HG03457 (cell line): ENCODE data around the gene CD46.
"Not testable (repeated sequence)": the region's sequence is repeated elsewhere in the genome, so short reads cannot be mapped to it uniquely, and the experiment has no call there.

Source experiments
- ATAC-seq: cut with Tn5 transposase; IDR thresholded peaks from one replicate; pipeline ENCODE4 v1.9.1; 2021; ENCODE audit warnings: moderate number of reproducible peaks; ENCODE audit not compliant: unreplicated experiment

CD46 gene

GRCh38 chr1:207750631-207751305, 1.1 kb upstream of the CD46 start:
- ATAC-seq = no peak

GRCh38 chr1:207751463-207751789, 428 bp upstream of the CD46 start:
- not testable (repeated sequence) for ATAC-seq

GRCh38 chr1:207752456-207752998, 673 bp downstream of the CD46 start:
- ATAC-seq = peak; percentile 21

GRCh38 chr1:207753611-207754010, 1.8 kb downstream of the CD46 start:
- no peak for ATAC-seq

- ATAC-seq = no peak
These were observed 2.2 kb downstream of the CD46 start for GRCh38 chr1:207754011-207754410.

- no peak for ATAC-seq
These were observed 3.3 kb downstream of the CD46 start for GRCh38 chr1:207754974-207755700.

GRCh38 chr1:207755846-207756693, 4.2 kb downstream of the CD46 start:
- no peak for ATAC-seq

GRCh38 chr1:207762622-207763021, 10.8 kb downstream of the CD46 start:
- no peak for ATAC-seq

GRCh38 chr1:207763091-207763490, 11.2 kb downstream of the CD46 start:
- ATAC-seq = no peak

- ATAC-seq = no peak
These were observed 12.1 kb downstream of the CD46 start for GRCh38 chr1:207763972-207764371.

- ATAC-seq = no peak
These were observed 14.7 kb downstream of the CD46 start for GRCh38 chr1:207766569-207766968.

- not testable (repeated sequence) for ATAC-seq
These were observed 18.7 kb downstream of the CD46 start for GRCh38 chr1:207770514-207770913.

- ATAC-seq = not testable (repeated sequence)
These were observed 24.2 kb downstream of the CD46 start for GRCh38 chr1:207776045-207776444.

- ATAC-seq = not testable (repeated sequence)
These were observed 25.6 kb downstream of the CD46 start for GRCh38 chr1:207777412-207777811.

GRCh38 chr1:207779008-207779407, 27.2 kb downstream of the CD46 start:
- ATAC-seq = no peak

GRCh38 chr1:207781312-207781711, 29.5 kb downstream of the CD46 start:
- no peak for ATAC-seq

- no peak for ATAC-seq
These were observed 35.9 kb downstream of the CD46 start for GRCh38 chr1:207787776-207788175.

GRCh38 chr1:207789386-207789785, 37.5 kb downstream of the CD46 start:
- ATAC-seq = no peak

- ATAC-seq = no peak
These were observed 38.2 kb downstream of the CD46 start for GRCh38 chr1:207789792-207790787.

GRCh38 chr1:207791290-207791689, 39.4 kb downstream of the CD46 start:
- no peak for ATAC-seq
